ENCODE results near the gene MYCN. TPM values are rescaled to one million over a fixed set of nuclear protein-coding genes. Genes with fewer than 3 reads are reported as not detected.

MYCN gene
- total RNA-seq, 1 donor, result 0.10 TPM

DNA sequence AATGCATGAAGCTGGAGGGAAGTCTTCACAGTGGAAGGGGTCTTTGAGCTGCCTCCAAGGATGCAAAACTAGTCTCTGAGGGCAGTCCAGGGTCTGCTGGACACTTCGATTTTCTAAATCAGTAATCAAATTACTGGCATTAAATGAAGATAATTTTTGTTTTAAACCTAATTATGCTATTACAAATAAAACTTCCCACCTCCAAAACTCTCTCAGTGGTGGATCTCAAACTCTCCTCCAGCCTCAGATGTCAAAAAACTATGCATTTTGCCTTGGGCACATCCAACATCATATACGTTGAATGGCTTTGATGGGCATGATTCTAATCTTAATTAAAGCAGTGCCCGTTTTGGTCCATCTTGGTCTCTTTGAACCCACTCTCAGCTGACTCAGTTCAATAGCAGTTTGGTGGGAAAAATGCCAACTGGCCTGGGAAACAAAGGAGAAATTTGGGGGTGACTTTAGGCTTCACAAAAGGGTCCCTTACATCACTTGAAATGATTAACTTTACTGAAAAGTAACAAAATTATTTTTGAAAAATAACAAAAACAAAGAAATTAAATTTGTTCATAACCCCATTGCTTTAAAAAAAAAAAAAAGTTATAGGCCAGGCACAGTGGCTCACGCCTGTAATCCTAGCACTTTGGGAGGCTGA lies 5.9 kb upstream of the MYCN start:
- no peak overlapping the region for H3K4me3 ChIP-seq (ENCODE audit: low read length)
- no peaks in the 10 kb centered on the region for H3K4me1 ChIP-seq (ENCODE audit: insufficient read depth, low read length)
- no peaks in the 10 kb centered on the region for H3K9me3 ChIP-seq (ENCODE audit: low read depth, low read length)
- H3K27me3 ChIP-seq (ENCODE audit: insufficient read depth, low read length), result peaks cover 9% of the 10 kb centered on the region

DNA sequence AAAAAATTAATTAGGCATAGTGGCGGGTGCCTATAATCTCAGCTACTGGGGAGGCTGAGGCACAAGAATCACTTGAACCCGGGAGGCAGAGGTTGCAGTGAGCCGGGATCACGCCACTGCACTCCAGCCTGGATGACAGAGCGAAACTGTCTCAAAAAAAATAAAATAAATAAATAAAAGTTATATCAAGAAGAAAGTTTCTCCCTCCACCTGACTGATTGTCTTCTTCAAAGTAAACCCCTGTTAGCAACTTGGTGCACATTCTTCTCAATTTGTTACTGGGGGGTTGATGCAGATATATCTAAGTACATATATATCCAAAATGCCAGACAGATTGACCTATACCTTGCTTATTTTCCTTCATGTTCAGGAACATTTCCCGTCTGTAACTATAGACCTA lies 5.2 kb upstream of the MYCN start:
- Histone ChIP-seq H3K9me3 (ENCODE audit: low read depth, low read length) (no peaks in the 10 kb centered on the region), H3K4me1 (ENCODE audit: insufficient read depth, low read length) (peaks cover 6% of the 10 kb centered on the region), H3K27me3 (ENCODE audit: insufficient read depth, low read length) (peaks cover 16% of the 10 kb centered on the region), H3K4me3 (ENCODE audit: low read length) (no peak overlapping the region)

DNA sequence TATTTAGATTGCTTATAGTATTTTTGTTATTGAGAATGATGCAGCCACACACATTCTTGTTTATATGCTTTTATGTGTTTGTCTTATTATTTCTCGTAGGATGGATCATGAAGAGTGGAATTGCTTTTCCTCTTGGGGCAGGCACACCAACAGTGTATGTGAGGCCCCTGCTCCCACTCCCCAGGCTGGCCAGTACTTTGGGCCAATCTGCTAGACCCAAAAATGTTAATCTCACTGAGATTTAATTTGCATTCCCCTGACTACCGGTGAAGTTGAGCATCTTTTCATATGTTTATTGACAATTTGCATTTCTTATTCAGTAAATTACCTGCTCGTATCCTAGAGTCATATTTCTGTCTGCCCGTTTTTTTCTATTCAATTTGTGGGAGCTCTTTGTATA lies 4.7 kb upstream of the MYCN start:
- no peaks in the 10 kb centered on the region for H3K9me3 ChIP-seq (ENCODE audit: low read depth, low read length)
- H3K4me3 ChIP-seq (ENCODE audit: low read length), result no peak overlapping the region
- H3K27me3 ChIP-seq (ENCODE audit: insufficient read depth, low read length), result peaks cover 18% of the 10 kb centered on the region
- H3K4me1 ChIP-seq (ENCODE audit: insufficient read depth, low read length), result peaks cover 9% of the 10 kb centered on the region

DNA sequence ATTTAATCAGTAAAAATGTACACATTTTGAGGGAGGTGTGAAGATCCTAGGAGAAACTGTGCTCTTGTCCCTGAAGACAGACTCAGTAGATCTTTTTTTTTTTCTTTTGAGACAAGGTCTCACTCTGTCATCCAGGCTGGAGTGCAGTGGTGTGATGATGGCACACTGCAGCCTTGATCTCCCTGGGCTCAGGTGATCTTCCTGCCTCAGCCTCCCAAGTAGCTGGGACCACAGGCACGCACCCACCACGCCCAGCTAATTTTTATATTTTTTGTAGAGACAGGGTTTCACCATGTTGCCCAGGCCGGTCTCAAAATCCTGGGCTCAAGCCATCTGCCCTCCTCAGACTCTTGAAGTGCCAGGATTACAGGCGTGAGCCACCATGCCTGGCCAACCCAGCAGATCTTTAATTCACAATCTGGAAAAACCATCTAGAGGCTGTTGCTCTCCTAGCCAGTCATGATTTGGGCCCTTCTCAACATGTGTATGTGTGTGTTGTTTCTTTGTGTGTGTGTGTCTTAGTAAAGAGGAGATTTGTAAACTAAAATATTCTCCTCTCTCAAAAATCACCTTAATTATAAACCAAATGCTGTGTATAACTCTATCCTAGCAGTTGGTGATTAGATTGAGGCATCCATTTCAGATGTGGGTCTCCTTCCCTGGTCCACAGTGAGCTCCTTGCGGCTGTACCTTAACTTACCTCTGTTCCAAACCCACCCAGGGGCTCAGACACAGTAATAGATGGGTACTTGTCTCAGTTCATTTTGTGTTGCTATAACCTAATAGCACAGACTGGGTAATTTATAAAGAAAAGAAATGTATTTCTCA lies 3.9 kb upstream of the MYCN start:
- Histone ChIP-seq H3K9me3 (ENCODE audit: low read depth, low read length) (no peaks in the 10 kb centered on the region), H3K4me1 (ENCODE audit: insufficient read depth, low read length) (peaks cover 15% of the 10 kb centered on the region), H3K4me3 (ENCODE audit: low read length) (no peak overlapping the region), H3K27me3 (ENCODE audit: insufficient read depth, low read length) (peaks cover 25% of the 10 kb centered on the region)

DNA sequence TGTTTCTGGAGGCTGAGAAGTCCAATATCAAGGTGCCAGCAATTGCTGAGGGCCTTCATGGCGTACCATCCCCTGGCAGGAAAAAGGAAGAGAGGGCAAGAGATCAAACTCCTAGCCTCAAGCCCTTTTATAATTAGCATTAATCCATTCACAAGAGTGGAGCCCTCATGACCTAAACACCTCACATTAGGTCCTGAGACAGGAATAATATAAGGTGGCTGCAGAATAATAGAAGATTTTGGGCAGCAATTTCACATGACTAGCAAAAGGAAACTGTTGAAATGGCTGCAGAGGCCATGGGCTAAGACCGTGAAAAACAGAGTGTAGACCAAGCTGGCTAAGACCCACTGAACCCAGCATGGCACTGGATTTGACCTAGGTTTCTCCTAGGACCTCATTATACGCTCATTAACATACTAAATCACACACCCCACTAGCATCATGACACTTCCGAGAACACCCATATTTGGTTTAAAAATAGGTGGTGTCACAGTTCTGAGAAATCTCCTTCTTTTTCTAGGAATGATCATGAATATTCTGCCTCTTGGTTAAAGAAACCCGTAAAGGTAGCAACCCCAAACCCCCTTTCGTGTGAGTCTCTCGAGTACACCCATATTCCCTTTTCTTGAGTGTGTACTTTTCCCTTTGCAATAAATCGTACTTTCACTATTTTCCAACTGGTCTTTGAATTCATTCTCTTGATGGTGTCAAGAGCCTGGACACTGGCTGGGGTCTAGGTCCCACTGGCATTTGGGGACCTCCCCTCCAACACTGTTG lies 3.1 kb upstream of the MYCN start:
- H3K27me3 ChIP-seq (ENCODE audit: insufficient read depth, low read length), result peaks cover 31% of the 10 kb centered on the region

DNA sequence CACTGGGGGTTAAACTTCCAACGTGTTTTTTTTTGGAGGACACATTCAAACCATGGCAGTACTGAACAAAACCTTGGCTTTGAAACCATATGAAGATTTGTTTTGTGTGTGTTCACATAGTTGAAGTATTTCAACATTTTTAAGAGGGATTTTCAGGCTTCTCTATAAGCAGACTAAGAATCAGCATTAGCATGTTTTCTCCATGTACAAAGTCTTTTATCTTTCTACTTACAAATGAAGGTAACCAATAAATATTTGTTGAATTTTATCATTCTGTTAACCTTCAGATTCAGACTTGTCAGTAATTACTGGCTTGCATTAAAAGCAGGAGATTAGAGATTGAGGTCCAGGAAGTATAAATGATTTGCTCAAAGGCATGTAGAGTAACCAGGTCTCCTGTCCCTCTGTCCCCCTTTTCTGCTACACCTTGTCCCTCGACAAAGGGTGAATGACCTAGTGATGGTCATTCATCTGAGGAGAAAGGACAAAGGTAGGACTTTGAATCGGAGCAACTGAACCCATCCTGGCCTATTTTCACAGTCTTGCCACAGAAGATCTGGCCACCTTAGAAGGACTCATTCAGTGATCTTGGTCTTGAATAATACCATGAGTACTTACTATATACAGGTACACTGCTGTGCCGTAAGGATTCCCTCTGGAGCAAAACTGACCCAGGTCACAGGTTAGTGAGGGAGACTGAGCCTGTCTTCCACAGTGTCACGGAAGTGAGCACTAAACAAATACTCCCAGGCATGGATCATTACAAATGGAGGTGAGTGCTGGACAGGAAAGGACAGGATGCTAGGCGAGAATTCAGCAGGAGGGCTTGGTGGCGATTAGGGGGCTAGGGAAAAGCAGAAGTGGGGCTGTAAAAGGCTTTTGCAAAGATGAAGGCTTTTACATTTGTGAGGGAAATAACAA lies 2.2 kb upstream of the MYCN start:
- H3K27me3 ChIP-seq (ENCODE audit: insufficient read depth, low read length), result peaks cover 36% of the 10 kb centered on the region
- H3K9me3 ChIP-seq (ENCODE audit: low read depth, low read length), result no peaks in the 10 kb centered on the region
- peaks cover 15% of the 10 kb centered on the region for H3K4me1 ChIP-seq (ENCODE audit: insufficient read depth, low read length)
- no peak overlapping the region for H3K4me3 ChIP-seq (ENCODE audit: low read length)

More for the DNA sequence above, 3.1 kb upstream of the MYCN start:
- Histone ChIP-seq H3K4me1 (ENCODE audit: insufficient read depth, low read length) (peaks cover 15% of the 10 kb centered on the region), H3K4me3 (ENCODE audit: low read length) (no peak overlapping the region), H3K9me3 (ENCODE audit: low read depth, low read length) (no peaks in the 10 kb centered on the region)

DNA sequence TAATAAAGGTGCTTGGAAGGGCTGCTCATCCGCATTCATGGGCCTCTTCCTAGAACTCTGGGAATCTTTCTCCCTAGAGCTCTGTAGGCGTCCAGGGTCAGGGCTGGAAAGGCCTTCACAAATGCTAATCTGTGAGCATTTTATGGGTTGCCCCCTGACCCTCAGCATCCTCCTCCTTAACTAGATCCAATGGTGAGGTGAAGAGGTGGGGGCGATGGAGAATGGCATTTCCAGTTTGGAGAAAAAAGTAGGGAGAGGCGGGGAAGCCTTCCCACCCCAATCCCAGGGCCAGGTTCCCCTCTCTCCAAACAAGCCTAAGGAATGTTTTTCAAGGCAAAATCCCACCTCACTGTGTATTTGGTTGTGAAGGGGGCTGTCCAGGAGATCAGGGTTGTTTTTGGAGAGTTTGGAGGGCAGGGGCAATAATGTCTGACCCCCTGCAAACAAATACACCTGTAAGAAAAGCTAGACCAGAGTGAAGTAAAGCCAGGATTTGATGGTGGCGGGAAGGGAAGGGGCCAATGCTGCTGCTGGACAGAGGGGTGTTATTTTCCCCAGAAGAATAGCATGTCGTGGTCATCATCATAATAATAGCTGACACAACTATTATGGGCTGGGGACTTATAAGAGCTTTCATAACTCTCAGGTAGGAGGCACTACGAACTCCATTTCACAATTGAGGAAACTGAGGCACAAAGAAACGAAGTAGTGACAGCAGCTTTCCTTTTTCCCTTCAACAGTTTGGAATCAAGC lies 1.4 kb upstream of the MYCN start:
- no peaks in the 10 kb centered on the region for H3K9me3 ChIP-seq (ENCODE audit: low read depth, low read length)
- no peak overlapping the region for H3K4me3 ChIP-seq (ENCODE audit: low read length)
- H3K27me3 ChIP-seq (ENCODE audit: insufficient read depth, low read length), result peaks cover 44% of the 10 kb centered on the region
- peaks cover 15% of the 10 kb centered on the region for H3K4me1 ChIP-seq (ENCODE audit: insufficient read depth, low read length)

DNA sequence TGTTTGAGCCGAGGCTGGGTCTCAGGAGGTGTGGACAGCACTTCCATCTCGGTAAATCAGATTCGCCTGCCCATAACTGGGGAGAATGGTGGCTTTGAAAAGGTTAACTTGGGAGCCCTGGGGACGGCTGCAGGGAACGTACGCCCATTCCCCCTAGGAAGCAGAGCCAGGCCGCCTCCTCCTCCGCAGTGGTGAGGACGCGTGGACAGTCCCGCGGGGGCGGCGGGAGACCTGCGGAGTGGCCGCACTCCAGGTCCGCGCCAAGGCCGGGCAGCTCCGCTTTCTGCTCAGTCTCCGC lies 845 bp upstream of the MYCN start:
- H3K4me3 ChIP-seq (ENCODE audit: low read length), result no peak overlapping the region
- peaks cover 15% of the 10 kb centered on the region for H3K4me1 ChIP-seq (ENCODE audit: insufficient read depth, low read length)
- no peaks in the 10 kb centered on the region for H3K9me3 ChIP-seq (ENCODE audit: low read depth, low read length)
- peaks cover 49% of the 10 kb centered on the region for H3K27me3 ChIP-seq (ENCODE audit: insufficient read depth, low read length)

DNA sequence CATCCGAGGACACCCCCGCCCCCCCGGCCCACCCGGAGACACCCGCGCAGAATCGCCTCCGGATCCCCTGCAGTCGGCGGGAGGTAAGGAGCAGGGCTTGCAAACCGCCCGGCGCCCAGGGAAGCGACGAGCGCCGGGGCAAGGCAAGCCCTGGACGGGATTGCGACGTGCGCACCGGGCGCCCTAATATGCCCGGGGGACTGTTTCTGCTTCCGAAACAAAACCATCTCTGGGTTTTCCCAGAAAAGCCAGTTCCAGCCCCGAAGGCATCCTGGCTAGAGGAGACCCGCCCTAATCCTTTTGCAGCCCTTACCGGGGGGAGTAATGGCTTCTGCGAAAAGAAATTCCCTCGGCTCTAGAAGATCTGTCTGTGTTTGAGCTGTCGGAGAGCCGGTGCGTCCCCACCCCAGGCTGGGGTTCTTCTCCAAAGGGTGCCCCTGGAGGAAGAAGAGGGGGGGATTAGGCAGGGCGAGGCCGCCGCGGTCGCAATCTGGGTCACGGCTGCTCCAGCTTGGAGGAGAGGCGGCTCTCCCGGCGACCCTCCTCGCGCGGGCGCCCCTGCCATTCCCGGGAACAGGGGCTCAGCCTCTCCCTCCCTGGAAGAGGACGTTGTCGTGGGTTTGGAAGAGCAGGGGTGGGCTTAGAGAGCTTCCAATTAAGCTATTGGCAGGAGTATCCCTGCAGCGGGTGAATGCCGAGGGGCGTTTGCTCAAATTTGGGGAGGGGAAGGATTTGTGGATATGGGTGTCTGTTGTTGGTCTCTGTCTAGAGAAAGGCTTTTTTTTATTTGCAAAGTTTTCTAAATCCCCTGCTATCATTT lies 521 bp downstream of the MYCN start:
- Histone ChIP-seq H3K4me3 (ENCODE audit: low read length) (no peak overlapping the region), H3K4me1 (ENCODE audit: insufficient read depth, low read length) (peaks cover 15% of the 10 kb centered on the region), H3K9me3 (ENCODE audit: low read depth, low read length) (no peaks in the 10 kb centered on the region), H3K27me3 (ENCODE audit: insufficient read depth, low read length) (peaks cover 52% of the 10 kb centered on the region)

DNA sequence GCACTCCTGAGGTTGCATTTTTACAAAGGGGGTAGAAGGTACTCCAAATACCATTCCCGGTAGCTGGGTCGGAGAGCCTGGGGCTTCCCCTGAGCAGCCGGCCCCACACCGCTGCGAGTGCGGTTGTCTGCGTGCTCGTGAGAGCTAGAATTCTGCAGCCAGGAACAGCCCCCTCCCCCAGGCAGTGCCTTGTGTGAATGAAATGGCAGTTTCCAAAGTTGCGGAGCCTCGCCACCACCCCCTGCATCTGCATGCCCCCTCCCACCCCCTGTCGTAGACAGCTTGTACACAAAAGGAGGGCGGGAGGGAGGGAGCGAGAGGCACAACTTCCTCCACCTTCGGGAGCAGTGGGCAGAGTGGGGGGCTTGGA lies 1.1 kb downstream of the MYCN start:
- H3K4me1 ChIP-seq (ENCODE audit: insufficient read depth, low read length), result peaks cover 15% of the 10 kb centered on the region
- H3K9me3 ChIP-seq (ENCODE audit: low read depth, low read length), result no peaks in the 10 kb centered on the region
- H3K4me3 ChIP-seq (ENCODE audit: low read length), result no peak overlapping the region
- peaks cover 52% of the 10 kb centered on the region for H3K27me3 ChIP-seq (ENCODE audit: insufficient read depth, low read length)

DNA sequence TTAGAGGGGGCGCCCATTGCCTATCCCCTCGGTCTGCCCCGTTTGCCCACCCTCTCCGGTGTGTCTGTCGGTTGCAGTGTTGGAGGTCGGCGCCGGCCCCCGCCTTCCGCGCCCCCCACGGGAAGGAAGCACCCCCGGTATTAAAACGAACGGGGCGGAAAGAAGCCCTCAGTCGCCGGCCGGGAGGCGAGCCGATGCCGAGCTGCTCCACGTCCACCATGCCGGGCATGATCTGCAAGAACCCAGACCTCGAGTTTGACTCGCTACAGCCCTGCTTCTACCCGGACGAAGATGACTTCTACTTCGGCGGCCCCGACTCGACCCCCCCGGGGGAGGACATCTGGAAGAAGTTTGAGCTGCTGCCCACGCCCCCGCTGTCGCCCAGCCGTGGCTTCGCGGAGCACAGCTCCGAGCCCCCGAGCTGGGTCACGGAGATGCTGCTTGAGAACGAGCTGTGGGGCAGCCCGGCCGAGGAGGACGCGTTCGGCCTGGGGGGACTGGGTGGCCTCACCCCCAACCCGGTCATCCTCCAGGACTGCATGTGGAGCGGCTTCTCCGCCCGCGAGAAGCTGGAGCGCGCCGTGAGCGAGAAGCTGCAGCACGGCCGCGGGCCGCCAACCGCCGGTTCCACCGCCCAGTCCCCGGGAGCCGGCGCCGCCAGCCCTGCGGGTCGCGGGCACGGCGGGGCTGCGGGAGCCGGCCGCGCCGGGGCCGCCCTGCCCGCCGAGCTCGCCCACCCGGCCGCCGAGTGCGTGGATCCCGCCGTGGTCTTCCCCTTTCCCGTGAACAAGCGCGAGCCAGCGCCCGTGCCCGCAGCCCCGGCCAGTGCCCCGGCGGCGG lies 1.7 kb downstream of the MYCN start:
- peaks cover 52% of the 10 kb centered on the region for H3K27me3 ChIP-seq (ENCODE audit: insufficient read depth, low read length)

DNA sequence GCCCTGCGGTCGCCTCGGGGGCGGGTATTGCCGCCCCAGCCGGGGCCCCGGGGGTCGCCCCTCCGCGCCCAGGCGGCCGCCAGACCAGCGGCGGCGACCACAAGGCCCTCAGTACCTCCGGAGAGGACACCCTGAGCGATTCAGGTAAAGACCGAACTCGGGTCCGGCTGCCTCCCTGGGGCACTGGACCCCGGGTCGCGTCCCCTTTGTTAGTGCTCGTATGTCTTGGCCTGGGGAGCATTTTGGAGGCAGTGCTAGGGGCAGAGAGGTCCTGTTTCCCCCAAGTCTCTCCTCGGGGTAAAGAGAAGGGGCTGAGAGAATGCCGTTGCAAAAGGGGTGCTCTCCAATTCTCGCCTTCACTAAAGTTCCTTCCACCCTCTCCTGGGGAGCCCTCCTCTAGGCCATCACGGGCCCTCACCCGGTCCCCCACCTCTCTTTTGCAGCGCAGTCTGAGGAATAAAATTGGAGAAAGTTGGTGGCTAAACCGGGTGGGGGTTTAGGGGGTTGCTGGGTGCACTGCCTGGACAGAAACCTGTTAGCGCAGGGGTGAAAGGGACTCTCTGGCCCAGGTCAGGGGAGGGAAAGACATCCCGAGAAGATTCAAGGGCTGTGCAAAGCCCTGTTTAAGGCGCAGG lies 2.5 kb downstream of the MYCN start:
- no peak overlapping the region for H3K4me3 ChIP-seq (ENCODE audit: low read length)
- peaks cover 15% of the 10 kb centered on the region for H3K4me1 ChIP-seq (ENCODE audit: insufficient read depth, low read length)
- H3K9me3 ChIP-seq (ENCODE audit: low read depth, low read length), result no peaks in the 10 kb centered on the region
- peaks cover 52% of the 10 kb centered on the region for H3K27me3 ChIP-seq (ENCODE audit: insufficient read depth, low read length)

More for the DNA sequence above, 1.7 kb downstream of the MYCN start:
- Histone ChIP-seq H3K4me1 (ENCODE audit: insufficient read depth, low read length) (peaks cover 15% of the 10 kb centered on the region), H3K9me3 (ENCODE audit: low read depth, low read length) (no peaks in the 10 kb centered on the region), H3K4me3 (ENCODE audit: low read length) (no peak overlapping the region)

Data from mononuclear cell (primary cell).